Stimulated activated CD8-positive, alpha-beta memory T cell treated with anti-CD3 and anti-CD28 coated beads, Interleukin-7, amount 100 ng/mL, for 1 hour (primary cell): Measurements from ENCODE around the gene ZBTB47.

Source experiments
- DNase-seq, 2 donors: peaks; one replicate each; pipeline ENCODE4 v3.0.0-alpha.2; 2020; ENCODE audit warnings: low read depth in 2 of 2

Gene ZBTB47

DNA sequence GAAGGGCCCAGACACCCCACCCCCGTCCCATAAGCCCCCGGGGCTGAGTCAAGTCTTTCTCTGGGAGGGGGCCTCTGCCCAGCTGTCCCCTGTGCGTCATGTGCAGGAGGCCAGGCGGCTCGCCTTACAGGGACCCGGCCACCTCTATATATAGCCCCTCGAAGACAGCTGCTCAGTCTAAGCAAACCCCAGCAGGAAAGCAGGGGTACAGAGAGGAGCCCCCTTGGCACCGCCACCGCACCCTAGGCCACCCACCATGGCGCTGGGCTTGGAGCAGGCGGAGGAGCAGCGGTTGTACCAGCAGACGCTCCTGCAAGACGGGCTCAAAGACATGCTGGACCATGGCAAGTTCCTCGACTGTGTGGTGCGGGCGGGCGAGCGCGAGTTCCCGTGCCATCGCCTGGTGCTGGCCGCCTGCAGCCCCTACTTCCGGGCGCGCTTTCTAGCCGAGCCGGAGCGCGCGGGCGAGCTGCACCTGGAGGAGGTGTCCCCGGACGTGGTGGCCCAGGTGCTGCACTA is 31.9 kb downstream of the ZBTB47 start, which contains the start of gene KLHL40:
Gene KLHL40, plus strand, starts transcription at position 175 of the 519 bp plus-strand sequence. Its CDS starts 82 bp downstream, at position 257.
- DNase-seq, result no peak

DNA sequence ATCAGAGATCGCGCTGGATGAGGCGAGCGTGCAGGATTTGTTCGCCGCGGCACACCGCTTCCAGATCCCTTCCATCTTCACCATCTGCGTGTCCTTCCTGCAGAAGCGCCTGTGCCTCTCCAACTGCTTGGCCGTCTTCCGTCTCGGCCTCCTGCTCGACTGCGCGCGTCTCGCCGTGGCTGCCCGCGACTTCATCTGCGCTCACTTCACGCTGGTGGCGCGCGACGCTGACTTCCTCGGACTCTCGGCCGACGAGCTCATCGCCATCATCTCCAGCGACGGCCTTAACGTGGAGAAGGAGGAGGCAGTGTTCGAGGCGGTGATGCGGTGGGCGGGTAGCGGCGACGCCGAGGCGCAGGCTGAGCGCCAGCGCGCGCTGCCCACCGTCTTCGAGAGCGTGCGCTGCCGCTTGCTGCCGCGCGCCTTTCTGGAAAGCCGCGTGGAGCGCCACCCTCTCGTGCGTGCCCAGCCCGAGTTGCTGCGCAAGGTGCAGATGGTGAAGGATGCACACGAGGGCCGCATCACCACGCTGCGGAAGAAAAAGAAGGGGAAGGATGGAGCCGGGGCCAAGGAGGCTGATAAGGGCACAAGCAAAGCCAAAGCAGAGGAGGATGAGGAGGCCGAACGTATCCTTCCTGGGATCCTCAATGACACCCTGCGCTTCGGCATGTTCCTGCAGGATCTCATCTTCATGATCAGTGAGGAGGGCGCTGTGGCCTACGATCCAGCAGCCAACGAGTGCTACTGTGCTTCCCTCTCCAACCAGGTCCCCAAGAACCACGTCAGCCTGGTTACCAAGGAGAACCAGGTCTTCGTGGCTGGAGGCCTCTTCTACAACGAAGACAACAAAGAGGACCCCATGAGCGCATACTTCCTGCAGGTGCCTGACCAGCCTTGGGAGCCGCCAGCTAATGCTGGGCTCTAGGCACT is 32.7 kb downstream of the ZBTB47 start:
- no peak for DNase-seq

DNA sequence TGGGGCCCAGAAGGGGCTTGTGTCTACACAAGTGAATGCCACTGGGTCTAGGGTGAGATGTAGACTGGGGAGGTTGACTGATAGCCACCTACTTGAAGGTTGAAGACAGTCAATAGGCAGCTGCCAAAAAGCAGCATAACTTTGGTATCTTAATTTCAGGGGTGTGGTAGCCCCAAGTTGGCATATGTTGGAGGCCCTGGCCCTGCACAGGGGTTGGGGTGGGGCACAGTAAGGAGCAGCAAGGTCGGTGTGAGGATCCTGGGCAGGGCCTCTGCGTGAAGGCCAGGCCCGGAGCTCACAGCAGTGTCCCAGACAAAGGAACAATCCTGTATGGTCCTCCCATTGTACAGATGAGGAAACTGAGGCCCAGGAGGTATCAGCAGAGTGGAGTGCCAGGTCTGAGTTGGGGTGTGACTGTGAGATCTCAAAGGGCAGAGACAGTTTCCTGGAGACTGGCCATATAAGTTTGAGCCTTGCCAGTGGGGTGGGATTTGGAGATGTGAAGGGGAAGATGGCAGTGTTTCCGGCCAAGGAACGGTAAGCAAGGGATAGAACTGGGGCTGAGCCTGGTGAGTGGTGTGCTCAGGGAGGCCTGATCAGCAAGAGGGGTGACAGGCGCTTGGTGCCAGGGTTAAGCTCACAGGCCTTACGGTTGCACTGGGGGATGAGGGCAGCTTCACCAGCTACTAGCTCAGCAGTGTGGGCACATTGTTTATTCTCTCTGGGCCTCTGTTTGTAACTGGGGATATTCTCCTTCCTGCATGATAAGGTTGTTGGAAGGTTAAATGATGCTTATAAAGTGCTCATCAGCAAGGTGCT is 33.5 kb downstream of the ZBTB47 start:
- no peak for DNase-seq

DNA sequence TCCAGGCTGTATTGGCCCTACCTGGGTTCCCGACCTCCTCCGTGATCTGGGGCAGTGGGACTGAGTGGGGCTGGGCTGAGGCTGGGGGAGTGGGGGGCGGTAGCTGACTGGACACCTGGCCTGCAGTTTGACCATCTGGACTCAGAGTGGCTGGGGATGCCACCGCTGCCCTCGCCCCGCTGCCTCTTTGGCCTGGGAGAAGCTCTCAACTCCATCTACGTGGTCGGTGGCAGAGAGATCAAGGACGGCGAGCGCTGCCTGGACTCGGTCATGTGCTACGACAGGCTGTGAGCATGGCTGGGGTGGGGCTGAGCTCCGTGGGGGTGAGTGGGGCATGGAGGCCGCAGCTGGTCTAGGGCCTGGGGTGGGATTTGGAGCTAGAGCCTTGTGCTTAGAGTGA is 34.5 kb downstream of the ZBTB47 start:
- no peak for DNase-seq

DNA sequence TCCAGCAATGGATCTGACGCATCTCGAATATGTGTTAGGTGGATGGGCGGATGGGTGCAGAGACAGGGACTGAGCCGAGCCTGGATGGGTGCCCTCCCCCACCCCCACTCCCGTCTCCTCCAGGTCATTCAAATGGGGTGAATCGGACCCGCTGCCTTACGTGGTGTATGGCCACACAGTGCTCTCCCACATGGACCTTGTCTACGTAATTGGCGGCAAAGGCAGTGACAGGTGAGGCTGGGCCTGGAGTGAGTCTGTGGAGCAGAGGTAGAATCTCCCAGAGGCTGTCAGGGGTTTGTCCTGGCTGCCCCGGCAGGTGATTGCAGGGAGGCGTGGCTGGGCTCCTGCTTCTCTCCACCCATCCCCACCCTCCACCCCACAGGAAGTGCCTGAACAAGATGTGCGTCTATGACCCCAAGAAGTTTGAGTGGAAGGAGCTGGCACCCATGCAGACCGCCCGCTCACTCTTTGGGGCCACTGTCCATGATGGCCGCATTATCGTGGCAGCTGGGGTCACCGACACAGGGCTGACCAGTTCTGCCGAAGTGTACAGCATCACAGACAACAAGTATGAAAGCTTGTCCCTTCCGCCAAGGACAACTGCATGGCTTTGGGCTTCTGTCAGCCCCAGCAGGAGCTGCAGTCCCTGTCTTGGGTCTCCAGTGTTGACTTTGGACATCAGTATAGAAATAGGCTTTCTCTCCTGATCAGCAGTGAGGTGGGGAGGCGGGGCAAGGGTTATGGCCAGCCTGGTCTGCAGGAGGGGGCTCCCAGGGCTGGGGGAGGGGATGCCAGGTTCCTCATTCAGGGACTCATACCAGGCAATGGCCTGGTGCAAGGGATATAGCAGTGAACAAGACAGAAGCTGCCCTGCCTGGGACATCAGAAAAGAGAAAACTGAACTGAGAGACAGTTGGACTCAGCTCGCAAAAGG is 35.3 kb downstream of the ZBTB47 start:
- no peak for DNase-seq

DNA sequence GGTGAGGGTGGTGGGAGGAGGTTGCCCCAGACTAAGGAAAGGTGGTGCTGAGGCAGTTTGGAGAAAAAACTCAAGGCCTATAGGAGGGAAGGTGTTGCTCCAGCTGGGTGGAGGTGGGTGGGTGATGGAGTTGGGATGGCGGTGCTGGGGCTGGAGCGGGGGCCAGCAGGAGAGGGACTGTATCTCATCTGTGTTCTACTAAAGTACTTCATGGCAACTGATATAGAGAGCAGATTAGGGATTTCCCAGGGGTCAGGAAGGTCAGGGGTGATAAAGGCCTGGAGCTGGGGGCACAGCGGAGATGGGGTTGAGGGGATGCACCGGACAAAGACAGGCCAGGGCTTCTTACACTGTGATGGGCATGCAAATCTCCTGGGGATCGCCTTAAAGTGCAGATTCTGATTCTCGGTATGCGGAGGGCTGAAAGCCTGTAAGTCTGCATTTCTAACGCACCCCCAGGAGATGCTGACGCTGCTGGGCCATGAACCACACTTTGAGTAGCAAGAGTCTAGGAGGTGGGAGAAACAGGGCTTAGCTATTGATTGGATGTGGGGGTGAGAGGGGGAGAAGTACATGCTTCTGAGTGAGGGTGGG is 36.0 kb downstream of the ZBTB47 start:
- DNase-seq, result no peak

DNA sequence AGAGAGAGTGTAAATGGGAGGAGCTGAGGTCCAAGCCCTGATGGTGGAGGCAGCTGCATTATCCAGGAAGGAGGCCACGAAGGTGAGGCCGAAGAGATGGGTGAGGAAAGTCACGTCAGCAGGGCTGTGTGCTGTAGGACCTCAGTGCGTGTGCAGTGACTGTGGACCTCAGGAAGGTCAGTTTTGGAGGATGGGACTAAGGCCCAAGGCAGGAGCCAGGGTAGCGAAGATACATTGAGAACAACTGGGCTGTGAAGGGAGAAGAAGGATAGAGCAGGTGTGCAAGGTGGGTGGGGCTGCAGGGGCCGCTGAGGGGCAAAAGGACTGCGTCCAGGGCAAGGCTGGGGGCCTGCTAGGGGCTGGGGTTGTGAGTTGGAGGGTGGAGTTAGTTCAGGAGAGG is 36.7 kb downstream of the ZBTB47 start:
- DNase-seq, result no peak

DNA sequence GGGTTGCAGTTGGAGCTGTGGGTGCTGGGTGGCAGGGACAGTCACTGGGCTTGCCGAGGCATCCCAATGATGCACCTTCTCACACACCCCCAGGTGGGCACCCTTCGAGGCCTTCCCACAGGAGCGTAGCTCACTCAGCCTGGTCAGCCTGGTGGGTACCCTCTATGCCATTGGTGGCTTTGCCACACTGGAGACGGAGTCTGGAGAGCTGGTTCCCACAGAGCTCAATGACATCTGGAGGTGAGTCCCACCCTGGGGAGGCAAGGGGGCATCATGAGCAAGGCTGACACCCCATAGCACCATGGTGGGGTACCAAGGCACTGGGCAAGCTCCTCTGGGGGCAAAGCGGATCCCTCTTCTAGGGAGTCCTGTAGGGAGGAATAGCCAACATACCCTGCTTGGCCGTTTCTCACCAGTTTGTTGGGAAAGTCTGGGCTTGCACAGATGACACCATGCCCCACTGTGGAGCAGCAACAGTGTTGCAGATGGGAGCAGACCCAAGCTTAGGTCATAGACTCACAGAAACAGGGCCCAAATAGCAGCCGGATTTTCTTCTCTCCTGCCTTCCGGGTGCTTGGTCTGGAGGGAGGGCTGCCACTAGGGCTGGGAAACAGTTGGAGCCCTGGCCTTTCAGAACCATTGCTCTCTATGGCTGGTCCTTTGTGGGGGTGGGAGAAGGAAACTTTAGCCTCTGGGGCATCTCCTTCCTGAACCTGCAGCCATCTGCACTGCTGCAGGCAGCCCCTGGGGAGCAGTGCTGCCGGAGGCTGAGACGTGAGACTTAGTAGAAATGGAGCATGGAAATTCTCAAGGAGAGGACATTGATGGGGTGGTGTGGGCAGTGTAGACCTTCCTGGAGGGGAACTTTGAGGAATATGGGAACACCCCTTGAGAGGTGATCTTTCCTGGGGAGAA is 37.5 kb downstream of the ZBTB47 start:
- no peak for DNase-seq

DNA sequence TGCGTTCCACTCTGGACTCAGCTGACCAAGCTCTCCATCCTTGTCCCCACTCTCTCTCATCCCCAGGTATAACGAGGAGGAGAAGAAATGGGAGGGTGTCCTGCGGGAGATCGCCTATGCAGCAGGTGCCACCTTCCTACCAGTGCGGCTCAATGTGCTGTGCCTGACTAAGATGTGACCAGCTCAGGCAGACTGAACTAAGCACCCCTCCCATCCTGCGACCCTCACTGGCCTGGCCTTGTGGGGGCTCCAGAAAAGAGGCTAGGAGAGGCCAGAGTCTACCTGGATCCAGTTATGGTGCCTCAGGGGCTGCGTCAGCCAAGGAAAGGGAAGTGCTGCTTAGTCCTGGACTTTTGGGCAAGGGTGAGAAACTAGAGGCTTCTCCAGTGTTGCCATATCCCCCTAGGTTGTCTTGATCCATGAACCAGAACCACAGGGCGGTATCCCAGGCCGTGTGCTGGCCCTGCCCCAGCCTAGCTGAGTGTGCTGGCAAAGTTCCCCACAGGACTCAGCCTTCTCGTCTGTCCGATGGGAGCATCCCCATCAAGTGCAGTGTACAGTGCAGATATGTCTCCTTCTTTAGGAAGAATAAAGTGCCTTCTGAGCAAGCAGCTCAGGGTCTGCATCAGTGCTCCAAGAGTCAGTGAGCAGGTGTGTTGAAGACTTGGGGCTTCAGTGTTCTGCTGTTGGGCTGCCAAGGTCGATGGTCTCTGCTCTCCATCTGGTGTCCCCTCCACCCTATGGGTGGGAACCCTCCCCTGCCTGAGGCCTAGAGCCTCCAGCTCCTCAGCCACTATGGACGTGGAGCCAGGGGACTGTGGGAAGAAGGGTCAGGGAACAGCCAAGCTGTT is 38.5 kb downstream of the ZBTB47 start:
- no peak for DNase-seq

DNA sequence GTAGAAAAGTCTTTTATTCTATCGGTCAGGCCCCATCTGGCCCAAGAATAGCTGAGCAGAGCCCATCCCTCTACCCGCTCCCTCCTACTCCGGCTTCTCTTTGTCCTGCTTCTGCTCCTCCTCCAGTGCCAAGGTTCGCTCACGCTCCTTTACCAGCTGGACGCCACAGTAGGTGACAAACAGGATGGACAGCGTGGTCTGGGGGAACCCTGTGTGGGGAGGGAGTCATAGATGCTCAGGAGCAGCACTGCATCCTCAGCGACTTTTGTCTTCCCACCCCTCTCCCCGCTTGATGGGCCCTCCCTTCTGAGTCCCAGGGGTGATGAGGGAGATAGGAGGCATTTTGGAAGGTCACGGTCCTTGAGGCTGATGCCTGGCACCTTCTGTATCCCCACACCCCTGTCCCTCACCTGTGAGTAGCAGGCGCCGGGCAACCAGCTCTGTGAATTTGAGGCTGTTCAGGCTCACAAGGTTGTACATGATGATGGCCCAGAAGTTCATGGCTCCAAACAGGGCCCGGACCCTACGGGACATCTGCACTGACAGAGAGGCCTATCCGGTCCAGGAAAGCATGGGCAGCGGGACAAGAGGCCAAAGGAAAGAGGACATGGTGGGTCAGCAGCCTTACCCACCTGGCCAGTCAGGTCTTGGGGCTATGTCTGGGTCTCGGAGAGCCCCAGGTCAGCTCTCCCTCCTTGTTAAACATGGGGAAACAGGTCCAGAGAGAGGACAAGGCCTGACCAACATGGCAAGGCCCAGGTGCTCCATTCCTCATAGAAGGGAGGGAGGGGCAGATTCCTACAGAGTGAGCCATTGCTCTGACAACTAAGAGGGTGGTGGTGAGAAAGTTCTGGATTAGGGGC is 39.4 kb downstream of the ZBTB47 start:
- DNase-seq, result no peak

DNA sequence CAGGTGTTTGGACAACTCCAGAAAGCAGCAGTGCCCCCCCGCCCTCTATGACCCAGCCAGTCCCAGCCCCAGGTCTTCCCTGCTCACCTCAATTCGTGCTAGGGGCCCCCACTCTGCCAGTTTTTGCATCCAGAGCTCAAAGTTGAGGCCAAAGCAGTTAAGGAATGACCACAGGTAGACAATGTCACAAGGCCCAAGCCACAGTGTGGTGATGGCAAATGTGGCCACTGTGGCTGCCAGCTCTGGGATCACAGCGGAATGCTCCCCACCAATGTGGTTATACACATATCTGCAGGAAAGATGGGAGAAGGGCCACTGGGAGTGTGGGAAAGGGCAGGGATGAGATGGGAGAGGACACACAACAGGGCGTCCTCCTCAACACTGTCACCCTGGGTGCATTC is 40.0 kb downstream of the ZBTB47 start:
- no peak for DNase-seq

DNA sequence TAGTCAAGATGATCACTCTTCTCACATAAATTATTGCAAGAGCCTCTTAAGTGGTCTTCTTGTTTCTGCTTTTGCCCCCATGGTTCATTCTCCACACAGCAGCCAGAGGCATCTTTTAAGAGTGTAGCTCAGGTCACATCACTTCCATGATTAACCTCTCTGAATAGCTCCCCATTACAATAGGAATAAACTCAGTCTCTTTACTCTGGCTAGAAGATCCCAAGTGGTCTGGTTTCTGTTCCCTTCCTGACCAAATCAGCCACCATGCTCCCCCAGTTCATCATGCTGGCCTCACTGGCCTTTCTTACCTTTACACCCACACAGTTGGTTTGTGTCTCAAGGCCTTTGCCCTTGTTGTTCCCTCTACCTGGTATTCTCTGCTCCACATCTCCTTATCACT is 40.9 kb downstream of the ZBTB47 start:
- no peak for DNase-seq

DNA sequence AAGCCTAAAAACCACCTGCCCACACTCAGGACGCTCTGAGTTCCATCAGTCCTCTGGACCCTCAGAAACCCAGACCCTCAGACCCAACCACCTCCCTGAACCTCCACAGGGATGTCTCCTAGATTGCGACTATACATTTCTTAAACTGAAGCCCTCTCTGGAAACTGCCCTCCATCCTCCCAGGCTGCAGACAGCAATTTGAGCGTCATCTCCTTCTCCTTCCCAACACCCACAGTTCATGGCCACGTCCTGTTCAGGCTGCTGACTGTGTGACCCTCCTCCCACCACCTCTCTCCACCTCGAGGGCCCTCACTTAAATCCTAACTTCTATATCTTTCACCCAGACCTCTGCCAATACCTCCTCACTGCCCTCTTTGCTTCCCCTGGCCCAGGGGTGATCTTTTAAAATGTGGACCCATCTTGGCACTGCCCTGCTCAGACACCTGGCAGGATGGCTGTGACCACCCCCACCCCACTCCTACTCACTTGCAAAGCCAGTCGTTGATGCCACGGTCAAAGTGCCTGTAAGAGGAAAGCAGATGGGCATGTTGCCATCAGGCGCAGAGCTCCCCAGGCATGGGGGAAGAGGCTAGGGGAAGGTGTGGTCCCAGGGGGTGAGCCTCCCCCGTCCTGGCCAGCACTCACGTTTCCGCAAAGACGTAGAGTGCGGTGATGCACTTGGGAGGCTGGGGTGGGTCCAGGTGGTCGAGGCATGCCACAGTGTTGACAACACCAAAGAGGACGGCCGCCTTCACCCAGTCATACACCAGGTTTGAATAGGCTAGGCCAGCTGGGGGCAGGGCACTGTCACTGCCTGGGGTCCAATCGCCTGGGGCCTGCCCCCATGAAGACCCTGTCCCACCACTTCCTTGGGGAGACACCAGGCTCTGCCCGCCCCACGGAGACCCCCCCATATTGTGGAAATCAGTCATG is 43.1 kb downstream of the ZBTB47 start:
- no peak for DNase-seq

DNA sequence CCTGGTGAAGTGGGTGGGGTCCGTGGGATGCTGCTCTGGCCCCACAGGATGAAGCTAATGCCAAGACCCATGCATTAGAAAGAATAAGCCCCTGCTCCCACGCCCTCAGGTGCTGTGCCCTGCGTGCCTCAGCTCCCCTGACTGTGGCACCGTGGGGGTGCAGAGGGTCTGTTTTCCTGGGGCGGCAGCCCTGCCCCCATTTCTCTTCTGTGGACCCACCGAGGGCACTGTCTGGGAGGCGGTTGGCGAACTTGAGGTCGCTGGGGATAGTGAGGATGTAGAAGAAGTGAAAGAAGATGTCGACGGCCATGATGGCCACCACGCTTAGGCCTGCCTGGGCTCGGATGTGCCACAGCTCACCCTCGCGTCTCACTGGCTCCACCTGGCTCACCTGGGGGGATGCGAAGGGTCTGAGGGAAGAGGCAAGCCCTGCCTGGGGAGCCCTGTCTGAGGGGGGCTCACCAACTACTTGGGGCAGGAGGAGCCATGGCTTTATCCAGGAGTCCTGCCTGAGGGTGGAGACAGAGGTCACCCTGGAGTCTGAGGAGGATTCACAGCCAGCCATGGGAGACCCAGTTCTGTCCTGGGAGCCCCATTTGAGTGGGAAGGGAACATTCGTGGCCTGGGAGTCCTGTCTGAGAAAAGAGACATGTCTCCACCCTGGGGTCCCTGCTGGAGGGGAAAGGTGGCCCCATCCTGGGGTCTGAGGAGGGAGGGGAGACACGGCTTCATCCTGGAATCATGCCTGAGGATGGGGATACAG is 44.0 kb downstream of the ZBTB47 start:
- no peak for DNase-seq

DNA sequence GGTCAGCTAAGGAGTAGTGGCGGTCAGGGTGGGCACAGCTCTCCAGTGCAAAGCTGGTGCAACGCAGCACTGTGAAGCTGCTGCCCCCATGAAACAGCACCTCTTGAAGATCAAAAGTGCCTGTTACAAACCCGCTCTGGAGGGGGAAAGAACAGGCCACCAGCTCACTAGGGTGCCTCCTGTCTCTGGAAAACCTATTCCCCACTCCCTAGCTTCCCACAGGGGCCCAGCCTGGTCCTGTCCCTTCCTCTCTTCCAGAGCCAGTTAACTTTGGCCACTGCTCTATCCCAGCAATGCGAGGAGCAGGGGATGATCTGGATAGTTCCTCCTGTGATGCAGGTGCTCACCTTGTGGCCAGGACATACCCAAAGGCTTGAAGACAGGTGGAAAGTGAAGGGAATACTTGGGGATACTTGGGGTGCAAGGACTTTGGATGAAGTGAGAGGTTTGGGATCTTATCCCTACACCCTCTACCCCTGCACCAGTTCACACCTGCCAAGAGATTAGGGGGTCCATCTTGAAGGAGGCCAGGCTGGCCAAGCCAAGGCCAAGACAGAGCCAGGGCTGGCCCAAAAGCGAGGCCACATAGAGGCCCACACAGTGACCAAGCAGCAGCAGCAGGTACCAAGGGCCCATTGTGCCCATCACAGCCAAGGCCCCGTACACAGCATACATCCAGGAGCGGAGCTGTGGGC is 44.9 kb downstream of the ZBTB47 start:
- DNase-seq, result no peak

DNA sequence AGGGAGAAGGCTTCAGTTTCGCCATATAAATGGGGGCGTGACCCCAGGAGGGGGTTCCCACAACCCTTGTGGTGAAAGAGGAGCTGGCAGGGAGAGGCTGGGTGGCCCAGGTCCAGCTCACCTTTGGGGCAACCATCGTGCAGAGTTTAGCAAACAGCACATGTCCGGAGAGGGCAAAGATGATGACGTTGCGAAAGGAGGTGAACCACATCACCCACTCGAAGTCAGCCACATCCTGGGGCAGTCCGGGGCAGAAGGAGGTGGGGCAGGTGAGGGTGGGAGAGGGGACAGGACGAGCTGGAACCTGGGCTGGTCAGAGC is 45.4 kb downstream of the ZBTB47 start:
- no peak for DNase-seq
